Skin epidermis (tissue), 12 donors: ENCODE results near the gene VPS41.

ENCODE experiments used
- H3K27ac ChIP-seq, 21 experiments: fragments of 200-600 bp; sonication (generic) in 11 of 21; one replicate each; pipeline ENCODE4 v1.5.0; 2020; ENCODE audit warnings: mild to moderate bottlenecking in 3 of 21, inconsistent platforms in 2 of 21, moderate library complexity in 2 of 21
- H3K4me3 ChIP-seq, 7 experiments: fragments of 200-600 bp; sonication (generic) in 2 of 7; one replicate each; pipeline ENCODE4 v1.5.0; 2020; ENCODE audit warnings: inconsistent platforms in 2 of 7, mild to moderate bottlenecking in 2 of 7, moderate library complexity in 1 of 7

Gene VPS41

DNA sequence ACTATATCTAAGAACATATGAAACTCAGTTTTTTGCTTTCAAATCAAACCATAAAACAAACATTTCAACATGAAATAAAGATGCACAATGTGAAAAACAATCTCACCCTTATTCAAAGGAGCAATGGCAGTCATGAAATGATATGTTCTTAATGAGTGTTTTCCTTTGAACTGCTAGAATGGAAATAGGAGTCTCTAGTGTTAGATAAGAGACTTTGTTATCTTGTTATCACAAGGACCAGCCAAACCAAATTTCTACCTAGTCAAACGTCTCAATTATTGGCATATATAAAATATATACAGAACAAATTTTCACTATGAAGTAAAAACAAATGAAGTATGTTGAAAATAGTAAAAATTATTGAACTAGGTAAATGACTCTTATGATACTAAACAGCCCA lies 1.2 kb downstream of the VPS41 start:
- H3K4me3 ChIP-seq = no peak overlapping the region

DNA sequence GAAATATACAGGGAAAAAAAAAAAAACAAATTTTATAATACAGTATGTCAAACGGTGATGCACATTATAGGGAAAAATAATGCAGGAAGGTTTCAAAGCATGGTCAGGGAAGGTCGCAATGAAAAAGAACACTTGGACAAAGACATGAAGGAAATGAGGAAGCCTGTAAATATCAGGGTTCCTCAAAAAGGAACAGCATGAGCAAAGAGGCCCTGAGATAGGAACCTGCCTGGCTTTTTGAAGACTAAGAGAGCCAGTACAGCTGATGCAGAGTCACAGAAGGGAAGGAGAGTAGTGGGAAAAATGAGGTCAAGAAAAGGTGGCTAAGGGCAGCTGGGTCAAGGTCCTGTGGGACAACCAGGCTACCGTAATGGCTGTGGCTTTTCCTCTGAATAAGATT lies 1.9 kb downstream of the VPS41 start:
- Histone ChIP-seq H3K4me3 (no peak overlapping the region), H3K27ac (no peak overlapping the region)

More for the DNA sequence above, 1.2 kb downstream of the VPS41 start:
- no peak overlapping the region for H3K27ac ChIP-seq

DNA sequence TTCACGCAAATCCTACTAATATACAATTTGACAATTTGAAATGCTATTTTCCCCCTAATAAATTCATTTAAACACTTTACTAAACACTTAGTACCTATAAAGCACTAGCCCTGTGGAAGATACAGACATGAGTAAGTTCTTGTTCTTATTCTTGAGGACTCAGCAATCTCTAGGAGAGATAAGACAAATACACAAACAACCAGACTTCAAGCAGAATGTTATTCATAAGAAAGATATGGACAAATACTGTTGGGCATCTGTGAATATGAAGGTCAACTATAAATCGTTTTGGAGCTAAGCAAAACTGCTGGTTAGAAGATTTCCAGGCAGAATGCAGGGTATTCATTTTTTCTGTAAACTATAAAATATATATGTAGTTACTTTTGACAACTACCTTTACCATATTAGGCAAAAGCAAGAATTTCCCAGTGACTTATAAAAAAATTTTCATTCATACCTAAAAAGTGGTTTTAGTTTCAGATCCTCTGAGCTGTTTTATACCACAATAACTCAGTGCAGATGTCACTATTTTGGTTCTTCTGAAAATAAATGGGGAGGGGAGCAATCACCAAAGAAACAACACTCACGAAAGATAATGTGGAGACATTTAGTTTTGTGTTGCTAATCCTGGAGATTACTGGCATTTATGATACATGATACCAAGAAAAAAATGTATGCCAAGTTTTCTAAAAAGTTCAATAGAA lies 3.8 kb downstream of the VPS41 start:
- Histone ChIP-seq H3K4me3 (no peak overlapping the region), H3K27ac (no peak overlapping the region)

DNA sequence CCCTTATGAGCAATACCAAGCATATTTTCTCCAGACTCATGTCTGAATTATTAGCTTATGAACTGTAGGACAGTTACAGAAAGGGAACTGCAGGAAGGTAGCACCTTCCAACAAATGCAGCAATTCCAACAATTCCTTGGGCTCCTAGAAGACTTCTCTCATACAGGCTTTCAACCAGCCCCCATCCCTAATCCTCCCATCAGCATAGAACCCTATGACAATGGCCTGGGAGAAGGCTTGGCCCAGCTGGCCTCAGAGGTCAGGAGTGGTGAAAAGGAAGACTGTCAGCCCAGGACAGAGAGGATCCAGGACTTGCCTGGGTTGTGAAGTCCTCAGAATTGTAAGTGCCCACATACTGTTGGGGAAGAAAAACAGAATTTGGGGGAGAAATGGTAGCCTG lies 5.9 kb downstream of the VPS41 start:
- no peak overlapping the region for H3K27ac ChIP-seq
- no peak overlapping the region for H3K4me3 ChIP-seq

DNA sequence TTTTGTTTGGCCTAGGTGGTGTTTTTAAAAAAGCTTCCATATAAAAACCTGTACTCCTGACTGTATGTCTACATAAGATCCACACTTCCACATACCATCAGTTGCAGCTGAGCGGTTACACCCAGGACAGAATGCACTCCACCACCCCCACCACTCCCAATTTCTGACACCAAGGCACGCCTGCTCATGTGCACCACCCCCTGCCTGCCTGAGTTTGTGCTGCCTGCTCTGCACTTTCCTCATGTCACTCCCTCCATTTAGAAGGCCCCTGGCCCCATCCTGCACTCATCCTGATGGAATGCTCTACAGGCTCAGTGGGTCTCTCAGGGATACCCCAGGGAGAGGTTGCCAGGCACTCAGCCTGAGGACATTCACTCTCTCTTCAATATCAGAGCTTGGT lies 6.5 kb downstream of the VPS41 start:
- H3K4me3 ChIP-seq = no peak overlapping the region

DNA sequence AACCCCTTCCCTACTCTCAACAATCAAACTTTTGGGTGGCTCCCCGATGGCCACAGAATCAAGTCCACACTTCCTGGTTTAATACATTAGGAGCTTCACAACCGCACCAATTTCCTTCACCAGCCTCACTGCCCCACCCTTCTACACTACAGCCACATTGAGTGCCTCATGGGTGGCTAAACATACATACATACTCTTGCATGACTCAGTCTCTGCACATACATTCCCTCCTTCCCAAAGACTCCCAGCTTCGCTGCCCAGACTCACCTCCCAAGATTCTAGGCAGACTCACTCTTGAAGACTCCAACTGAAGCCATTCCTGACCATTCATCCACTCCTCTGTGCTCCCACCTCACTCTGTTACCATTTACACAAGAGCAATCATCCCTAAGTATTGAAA lies 15.9 kb downstream of the VPS41 start:
- H3K27ac ChIP-seq = no peak overlapping the region
- no peak overlapping the region for H3K4me3 ChIP-seq

More for the DNA sequence above, 6.5 kb downstream of the VPS41 start:
- no peak overlapping the region for H3K27ac ChIP-seq

DNA sequence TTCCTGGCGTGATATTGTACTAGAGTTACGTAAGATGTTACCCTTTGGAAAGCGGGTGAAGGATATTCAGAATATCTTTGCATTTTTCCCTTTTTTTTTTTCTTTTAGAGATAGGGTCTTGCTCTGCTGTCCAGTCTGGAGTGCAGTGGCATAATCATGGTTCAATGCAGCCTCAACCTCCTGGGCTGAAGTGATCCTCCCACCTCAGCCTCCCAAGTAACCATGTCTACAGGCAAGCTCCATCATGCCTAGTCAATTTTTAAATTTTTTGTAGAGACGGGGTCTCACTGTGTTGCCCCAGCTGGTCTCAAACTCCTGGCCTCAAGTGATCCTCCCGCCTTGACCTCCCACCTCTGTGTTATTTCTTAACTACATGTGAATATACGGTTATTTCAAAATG lies 18.4 kb downstream of the VPS41 start:
- Histone ChIP-seq H3K4me3 (no peak overlapping the region), H3K27ac (no peak overlapping the region)

DNA sequence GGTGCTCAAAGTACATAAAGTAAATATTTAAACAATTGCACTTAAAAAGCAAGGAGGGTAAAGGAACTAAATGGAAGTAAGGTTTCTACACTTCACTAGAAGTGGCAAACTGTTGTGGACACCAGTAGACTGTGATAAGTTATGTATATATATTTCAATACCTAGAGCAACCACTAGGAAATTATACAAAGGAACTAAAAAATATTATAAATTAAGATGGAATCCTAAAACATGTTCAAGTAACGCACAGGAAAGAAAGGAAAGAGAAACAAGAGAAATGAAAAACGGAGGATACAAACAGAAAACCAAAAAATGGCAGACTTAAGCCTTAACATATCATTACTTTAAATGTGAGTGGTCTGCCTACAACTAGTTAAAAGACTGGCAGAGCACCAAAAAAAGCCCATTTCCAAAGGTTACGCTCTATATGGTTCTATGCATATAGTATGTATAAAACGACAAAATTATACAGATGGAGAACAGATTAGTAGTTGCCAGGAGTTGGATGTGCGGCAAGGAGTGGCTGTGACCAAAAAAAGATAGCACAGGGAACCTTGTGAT lies 19.0 kb downstream of the VPS41 start:
- Histone ChIP-seq H3K4me3 (no peak overlapping the region), H3K27ac (no peak overlapping the region)

DNA sequence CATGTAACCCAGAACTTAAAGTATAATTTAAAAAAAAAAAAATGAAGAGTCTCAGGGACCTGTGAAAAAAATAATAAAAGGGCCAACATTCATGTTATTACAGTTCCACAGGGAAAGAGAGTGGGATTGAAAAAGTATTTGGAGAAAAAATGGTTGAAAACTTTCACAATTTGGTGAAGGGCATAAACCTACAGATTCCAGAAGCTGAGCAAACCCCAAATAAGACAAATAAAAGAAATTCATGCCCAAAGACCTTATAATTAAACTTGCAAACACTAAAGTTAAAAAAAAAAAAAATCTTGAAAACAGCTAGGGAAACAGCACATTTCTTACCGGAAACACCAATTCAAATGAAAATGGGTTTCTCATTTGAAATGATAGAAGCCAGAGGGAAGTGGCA lies 19.9 kb downstream of the VPS41 start:
- H3K27ac ChIP-seq = no peak overlapping the region
- H3K4me3 ChIP-seq = no peak overlapping the region

DNA sequence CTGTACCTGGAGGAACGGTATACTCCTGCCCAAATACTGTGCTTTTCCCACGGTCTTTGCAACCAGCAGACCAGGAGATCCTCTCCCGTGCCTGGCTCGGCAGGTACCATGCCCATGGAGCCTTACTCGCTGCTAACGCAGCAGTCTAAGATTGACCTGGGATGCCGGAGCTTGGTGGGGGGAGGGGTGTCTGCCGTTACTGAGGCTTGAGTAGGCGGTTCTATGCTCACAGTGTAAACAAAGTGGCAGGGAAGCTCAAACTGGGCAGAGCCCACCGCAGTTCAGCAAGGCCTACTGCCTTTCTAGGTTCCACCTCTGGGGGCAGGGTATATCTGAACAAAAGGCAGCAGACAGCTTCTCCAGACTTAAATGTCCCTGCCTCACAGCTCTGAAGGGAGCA lies 22.7 kb downstream of the VPS41 start:
- no peak overlapping the region for H3K27ac ChIP-seq
- H3K4me3 ChIP-seq = no peak overlapping the region

DNA sequence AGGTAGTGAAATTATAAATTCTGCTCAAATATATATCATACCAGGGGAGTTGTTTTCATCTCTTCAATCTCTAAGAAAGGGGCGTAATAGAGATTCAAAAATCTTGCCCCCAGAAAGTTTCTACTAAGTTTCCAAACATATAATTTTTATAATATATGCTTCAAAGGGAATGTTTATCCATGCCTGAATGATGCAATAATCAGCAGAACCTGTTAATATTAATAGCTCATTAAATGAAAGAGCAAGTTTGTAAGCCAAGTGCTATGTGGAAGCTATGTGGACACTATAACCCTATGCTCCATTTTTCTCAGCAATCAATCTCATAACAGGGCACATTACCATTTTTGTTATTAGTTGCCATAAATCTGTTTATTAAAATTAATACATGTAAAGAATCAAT lies 25.3 kb downstream of the VPS41 start:
- no peak overlapping the region for H3K4me3 ChIP-seq

DNA sequence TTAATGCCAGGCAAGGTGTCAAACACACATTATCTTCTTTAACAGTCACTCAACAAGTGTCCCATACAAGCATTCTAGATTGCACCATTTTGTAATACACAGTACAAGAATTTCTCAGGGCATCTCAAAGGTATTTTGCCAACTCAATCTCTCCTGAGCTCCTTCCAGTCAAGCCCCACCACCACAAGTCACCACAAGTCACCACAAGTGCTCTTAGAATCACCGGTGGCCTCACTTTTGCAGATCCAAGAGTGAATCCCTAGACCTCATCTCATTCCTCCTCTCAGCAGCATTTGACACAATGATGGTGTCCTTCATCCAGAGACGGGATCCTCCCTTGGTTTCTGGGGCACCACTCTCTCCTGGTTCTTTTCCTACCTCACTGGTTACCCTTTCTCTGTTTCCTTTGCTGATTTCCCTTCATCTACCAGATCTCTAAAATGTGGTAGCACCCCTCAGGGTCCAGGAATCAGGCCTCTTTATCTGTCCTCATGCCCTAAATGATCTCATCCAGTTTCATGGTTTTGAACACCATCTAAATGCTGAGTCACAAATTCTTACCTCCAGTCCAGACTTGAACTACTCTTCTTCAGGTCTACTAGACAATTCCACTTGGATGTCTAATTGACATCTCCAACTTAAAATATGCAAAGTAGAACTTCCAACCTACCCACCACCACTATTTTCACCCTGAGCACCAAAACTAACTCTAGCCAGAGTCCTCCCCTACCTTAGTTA lies 26.9 kb downstream of the VPS41 start:
- H3K27ac ChIP-seq = no peak overlapping the region
- no peak overlapping the region for H3K4me3 ChIP-seq

More for the DNA sequence above, 25.3 kb downstream of the VPS41 start:
- H3K27ac ChIP-seq = no peak overlapping the region

DNA sequence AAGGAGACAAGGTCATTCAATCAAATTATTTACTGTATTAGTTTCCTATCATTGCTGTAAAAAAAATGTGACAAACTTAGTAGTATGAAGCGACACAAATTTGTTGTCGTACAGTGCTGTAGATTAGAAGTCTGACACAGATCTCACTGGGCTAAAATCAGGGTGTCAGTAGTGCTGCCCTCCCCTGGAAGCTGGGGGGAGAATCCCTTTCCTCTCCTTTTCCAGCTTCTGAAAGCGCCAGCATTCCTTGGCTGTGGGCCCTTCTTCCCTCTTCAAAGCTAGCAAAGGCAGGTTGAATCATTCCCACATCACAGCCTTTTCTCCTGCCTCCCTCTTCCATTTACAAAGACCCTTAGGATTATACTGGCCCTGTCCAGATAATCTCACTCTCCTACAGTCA lies 28.0 kb downstream of the VPS41 start:
- no peak overlapping the region for H3K4me3 ChIP-seq
- H3K27ac ChIP-seq = no peak overlapping the region

DNA sequence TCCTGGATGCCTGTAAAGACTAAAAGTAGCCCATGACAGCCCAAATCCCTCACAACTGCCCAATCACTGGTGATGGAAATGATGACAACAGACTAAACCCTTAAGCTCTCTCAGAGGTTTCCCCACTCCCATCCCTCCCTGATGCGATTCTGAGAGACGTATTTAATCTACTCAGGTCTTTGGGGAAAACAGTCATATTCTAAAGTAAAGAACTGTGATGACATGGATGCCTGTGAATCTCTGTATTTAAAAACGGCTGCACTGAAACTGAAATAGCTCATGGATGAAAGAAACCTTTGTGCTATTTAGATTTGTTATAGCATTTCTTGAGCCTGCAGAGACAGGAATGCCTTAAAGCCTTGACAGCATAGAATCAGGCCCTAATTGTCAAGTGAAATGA lies 28.5 kb downstream of the VPS41 start:
- no peak overlapping the region for H3K4me3 ChIP-seq
- no peak overlapping the region for H3K27ac ChIP-seq

DNA sequence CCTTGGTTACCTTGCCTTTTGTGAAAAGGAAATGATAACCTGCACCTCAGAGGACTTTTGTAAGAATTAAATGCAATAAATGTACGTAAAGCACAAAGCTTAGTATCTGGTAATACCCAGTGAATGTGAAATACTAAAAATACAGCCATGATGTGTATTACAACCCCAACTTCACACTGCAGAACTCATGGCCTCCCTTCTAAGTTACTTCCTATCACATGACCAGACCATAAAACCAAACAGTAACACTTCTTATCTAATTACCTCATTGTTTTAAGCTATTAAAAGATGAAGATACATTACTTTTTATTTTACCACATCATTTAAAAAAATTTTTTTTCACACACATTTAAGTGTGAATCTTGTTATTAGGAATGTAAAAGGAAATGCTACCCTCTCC lies 29.0 kb downstream of the VPS41 start:
- Histone ChIP-seq H3K27ac (no peak overlapping the region), H3K4me3 (no peak overlapping the region)

DNA sequence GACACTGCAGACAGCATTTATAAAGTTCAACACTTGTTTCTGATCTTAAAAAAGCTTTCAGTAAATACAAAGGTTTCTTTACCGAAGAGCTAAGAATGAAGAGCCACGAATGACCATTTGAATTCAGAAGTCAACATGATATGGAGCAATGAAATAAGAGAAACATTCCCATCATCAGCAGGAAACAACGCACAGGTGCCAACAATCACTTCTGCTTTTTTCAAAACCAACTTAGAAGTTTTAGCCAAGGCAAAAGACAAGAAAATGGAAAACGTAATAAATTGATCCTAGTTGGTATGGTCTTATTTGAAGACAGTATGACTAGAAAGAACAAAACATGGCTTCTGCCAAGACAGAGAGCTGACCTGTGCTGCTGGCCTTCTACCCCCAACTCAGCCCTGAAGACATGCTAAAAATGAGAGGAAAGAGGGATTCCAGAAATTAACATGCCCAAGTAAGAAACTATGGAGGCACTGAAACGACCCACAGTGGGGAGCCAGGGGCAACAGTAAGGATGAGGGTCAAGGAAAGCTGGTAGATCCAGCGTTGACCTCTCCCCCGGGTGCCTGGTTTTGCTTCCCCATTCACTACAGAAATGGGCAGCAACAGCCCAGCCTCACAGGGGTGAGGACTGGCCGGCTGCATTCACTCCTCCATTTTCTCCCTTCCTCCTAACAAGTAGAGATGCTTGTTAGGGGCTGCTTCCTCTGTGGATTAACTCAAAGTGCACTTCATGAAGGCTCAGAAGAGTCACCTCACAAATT lies 30.1 kb downstream of the VPS41 start:
- H3K27ac ChIP-seq = no peak overlapping the region

DNA sequence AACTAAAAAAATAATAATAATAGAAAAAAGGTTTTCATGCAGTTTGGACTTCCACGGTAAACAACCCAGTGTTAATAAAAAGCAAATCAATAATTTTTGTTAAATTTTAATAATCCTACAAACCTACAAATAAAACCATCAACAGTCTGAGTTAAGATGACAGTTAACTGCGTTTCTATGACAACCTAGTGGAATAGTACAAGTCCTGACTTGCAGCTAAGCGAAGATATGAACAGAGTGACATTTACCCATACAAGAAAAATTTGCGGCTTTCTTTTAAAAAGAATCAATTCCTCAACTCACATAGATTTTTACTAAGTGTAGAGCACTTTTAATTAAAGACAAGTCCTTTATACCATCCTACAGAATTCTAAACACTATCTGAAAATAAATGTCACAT lies 35.6 kb downstream of the VPS41 start:
- no peak overlapping the region for H3K27ac ChIP-seq
- H3K4me3 ChIP-seq = no peak overlapping the region

More for the DNA sequence above, 30.1 kb downstream of the VPS41 start:
- no peak overlapping the region for H3K4me3 ChIP-seq

DNA sequence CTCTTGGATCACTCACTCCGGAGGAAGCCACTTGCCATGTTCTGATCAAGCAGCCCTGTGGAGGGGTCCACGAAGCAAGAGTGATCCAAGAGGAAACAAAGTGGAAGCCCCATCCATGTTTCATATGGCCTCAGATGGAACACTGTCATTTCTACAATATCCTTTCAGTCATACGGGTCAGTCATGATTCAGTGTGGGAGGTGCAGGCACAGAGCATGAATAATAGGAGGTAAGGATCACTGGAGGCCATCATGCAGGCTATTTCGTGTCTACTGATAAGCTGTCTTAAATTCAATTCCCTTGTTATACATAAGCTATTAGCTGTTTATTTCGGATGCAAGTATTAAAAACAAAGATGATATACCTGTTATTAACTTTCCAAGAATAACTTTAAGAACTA lies 36.8 kb downstream of the VPS41 start:
- H3K4me3 ChIP-seq = no peak overlapping the region

DNA sequence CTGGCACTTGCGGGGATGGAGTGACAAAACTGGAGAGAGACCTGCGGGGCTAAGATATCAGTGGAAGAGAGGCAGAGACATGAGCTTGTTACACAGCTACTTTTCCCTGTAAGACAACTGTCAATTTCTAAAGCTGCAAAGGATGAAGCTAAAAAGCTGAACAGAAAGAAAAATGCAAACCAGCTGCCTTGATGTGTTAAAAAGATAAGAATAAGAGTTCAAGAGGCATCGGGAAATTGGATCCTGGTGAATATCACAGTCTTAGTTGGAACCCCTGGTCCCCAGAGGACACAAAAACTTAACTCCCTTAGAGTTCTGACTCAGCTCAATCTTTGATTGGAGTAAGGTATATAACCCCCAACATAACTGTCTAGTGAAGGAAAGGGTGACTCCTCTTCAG lies 38.8 kb downstream of the VPS41 start:
- Histone ChIP-seq H3K4me3 (no peak overlapping the region), H3K27ac (no peak overlapping the region)

More for the DNA sequence above, 36.8 kb downstream of the VPS41 start:
- no peak overlapping the region for H3K27ac ChIP-seq

DNA sequence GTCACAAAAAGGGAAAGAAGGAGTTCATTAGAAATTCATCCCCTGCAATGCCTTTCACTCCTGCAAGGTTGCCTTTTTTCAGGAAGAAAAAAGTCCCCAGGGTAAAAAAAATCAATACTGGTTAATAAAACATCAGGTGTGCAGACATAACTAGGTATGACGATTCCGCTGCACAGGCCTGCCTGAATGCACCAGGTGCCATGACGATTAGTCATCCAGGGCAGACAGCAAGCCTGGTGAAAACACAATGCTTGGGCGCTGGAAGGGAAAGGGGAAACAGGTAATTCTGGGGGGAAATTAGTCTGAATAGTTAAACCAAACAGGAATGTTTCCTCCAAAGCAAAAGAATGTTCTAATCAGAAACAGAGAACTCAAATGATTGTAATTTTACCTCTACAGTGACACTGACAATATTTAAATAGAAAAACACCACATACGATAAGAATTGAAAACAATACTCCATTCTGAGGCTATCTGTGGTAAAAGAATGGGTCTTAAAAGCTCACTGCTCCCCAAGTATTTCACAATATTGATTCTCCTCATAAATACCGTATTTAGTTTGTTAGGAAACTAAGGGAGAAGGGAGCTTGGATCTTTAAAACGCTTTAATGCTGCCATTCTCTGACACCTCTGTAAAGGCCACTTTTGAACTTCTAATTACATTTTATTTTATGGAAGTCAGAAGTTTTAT lies 45.2 kb downstream of the VPS41 start:
- H3K4me3 ChIP-seq = no peak overlapping the region
- no peak overlapping the region for H3K27ac ChIP-seq
